K562 (cell line): ENCODE results near the gene VPS35L. TPM values are rescaled to one million over a fixed set of nuclear protein-coding genes. Genes with fewer than 3 reads are reported as not detected.

Experiments used
- ATAC-seq: fragments of 200-7000 bp; cut with Tn5 transposase; 3 replicates; pipeline ENCODE4 v1.9.1; 2020; ENCODE audit warnings: moderate library complexity
- BruUV-seq: library from RNA; stranded (reverse); fragments of 400-500 nt; replicated peaks from 2 replicates; lab custom pipeline; 2021; lab: Mats Ljungman, UMichigan
- CTCF ChIA-PET: fragments of 300-600 bp; formaldehyde crosslinking; extraction: SDS; loops from one replicate; lab custom pipeline; 2021; ENCODE audit warnings: low intra/inter-chr PET ratio; lab: Yijun Ruan, JAX
- POLR2A ChIA-PET: fragments of 300-600, 350-650 bp; sonication (Branson Sonifier 250); formaldehyde crosslinking; extraction: SDS; loops from one replicate; lab custom pipeline; 2021; ENCODE audit warnings: antibody characterized with exemption, inconsistent platforms; lab: Yijun Ruan, JAX
- DNase-seq, 4 experiments: peaks; one replicate each; pipeline versions ENCODE4 v3.0.0 to v3.0.0-alpha.2; 2011 to 2018; ENCODE audit warnings: low spot score in 3 of 4, mixed read lengths in 3 of 4; ENCODE audit errors: extremely low read depth in 1 of 4
- FAIRE-seq: peaks from 2 replicates; lab custom pipeline; 2011; peaks lifted over from hg19 to GRCh38; lab: Jason Lieb, UNC
- H2AFZ ChIP-seq: 2 replicates; pipeline ENCODE4 v1.6.0; 2011; ENCODE audit warnings: low read depth, low read length, control low read depth, inconsistent platforms
- H3K27ac ChIP-seq: fragments of 200-600 bp; 3 replicates; pipeline ENCODE4 v1.8.0; 2011; ENCODE audit warnings: low read depth, mild to moderate bottlenecking, control low read depth, inconsistent platforms, low read length, moderate library complexity, mixed read lengths; ENCODE audit errors: extremely low read depth
- H3K27me3 ChIP-seq, 2 experiments: fragments of 300-600 bp in 1 of 2; 2 replicates in 1 of 2; 3 replicates in 1 of 2; pipeline versions ENCODE4 v1.6.0 to v1.8.0; 2011; ENCODE audit warnings: inconsistent platforms in 2 of 2, low read length in 2 of 2, mild to moderate bottlenecking in 1 of 2, mixed read lengths in 1 of 2, moderate library complexity in 1 of 2; ENCODE audit not compliant: control insufficient read depth in 2 of 2, insufficient read depth in 2 of 2
- H3K36me3 ChIP-seq: fragments of 300-600 bp; 3 replicates; pipeline ENCODE4 v1.8.0; 2011; ENCODE audit warnings: mild to moderate bottlenecking, low read length, inconsistent platforms; ENCODE audit not compliant: control insufficient read depth, insufficient read depth
- H3K4me1 ChIP-seq, 2 experiments: fragments of 200-600 bp in 1 of 2; replicated peaks in 1 of 2; 2 replicates in 1 of 2; 3 replicates in 1 of 2; pipeline versions ENCODE4 v1.5.1 to v1.8.0; 2011; ENCODE audit warnings: inconsistent platforms in 2 of 2, low read length in 2 of 2, mild to moderate bottlenecking in 1 of 2, mixed read lengths in 1 of 2, moderate library complexity in 1 of 2; ENCODE audit not compliant: control insufficient read depth in 2 of 2, insufficient read depth in 2 of 2
- H3K4me2 ChIP-seq: 2 replicates; pipeline ENCODE4 v1.6.1; 2011; ENCODE audit warnings: low read length, control low read depth, inconsistent platforms, mixed read lengths; ENCODE audit not compliant: insufficient read depth
- H3K4me3 ChIP-seq: fragments of 200-600 bp; sonication (generic), shearing (Covaris generic); 2 replicates; pipeline ENCODE4 v1.5.1; 2016; ENCODE audit warnings: control low read depth, inconsistent platforms
- H3K79me2 ChIP-seq: fragments of 200-600 bp; 3 replicates; pipeline ENCODE4 v1.8.0; 2011; ENCODE audit warnings: low read length, inconsistent platforms; ENCODE audit not compliant: control insufficient read depth, insufficient read depth
- H3K9ac ChIP-seq, 2 experiments: 2 replicates each; pipeline versions ENCODE4 v1.6.0 to v1.6.1; 2011; ENCODE audit warnings: low read depth in 2 of 2, low read length in 2 of 2, control low read depth in 1 of 2, inconsistent platforms in 1 of 2, mild to moderate bottlenecking in 1 of 2, mixed read lengths in 1 of 2; ENCODE audit not compliant: insufficient read depth in 1 of 2
- H3K9me1 ChIP-seq: one replicate; pipeline ENCODE4 v1.6.0; 2011; ENCODE audit warnings: inconsistent platforms, mild to moderate bottlenecking, low read length, moderate library complexity; ENCODE audit not compliant: control insufficient read depth, insufficient read depth
- H3K9me3 ChIP-seq: replicated peaks from 2 replicates; pipeline ENCODE4 v1.5.1; 2011; ENCODE audit warnings: low read depth, low read length, inconsistent platforms; ENCODE audit not compliant: control insufficient read depth, insufficient read depth
- H4K20me1 ChIP-seq: replicated peaks from 2 replicates; pipeline ENCODE4 v1.6.1; 2011; ENCODE audit warnings: low read length, inconsistent platforms, mixed read lengths; ENCODE audit not compliant: control insufficient read depth, insufficient read depth
- ATF7 ChIP-seq: fragments of 450-650 bp; IDR thresholded peaks from 2 replicates; pipeline ENCODE4 v1.7.1; 2014; ENCODE audit warnings: mild to moderate bottlenecking, moderate library complexity
- E2F3 ChIP-seq: fragments of 250-450 bp; sonication (Bioruptor Pico); IDR thresholded peaks from 2 replicates; pipeline ENCODE4 v1.4.0; 2020; ENCODE audit warnings: mild to moderate bottlenecking
- ETV6 ChIP-seq, 3 experiments: fragments of 150-350 bp in 1 of 3; sonication (generic) in 1 of 3; formaldehyde crosslinking in 1 of 3; IDR thresholded peaks; 2 replicates each; pipeline versions ENCODE4 v1.6.1 to v1.8.0; 2014 to 2022; ENCODE audit warnings: borderline replicate concordance in 2 of 3, low read depth in 2 of 3, antibody characterized with exemption in 1 of 3, low read length in 1 of 3, mild to moderate bottlenecking in 1 of 3, missing genetic modification reagents in 1 of 3
- GTF2B ChIP-seq: IDR thresholded peaks from 2 replicates; pipeline ENCODE4 v1.6.1; 2011; ENCODE audit not compliant: insufficient read length; ENCODE audit errors: extremely low read depth
- HNRNPLL ChIP-seq: fragments of 200-400 bp; formaldehyde crosslinking; IDR thresholded peaks from 2 replicates; pipeline ENCODE4 v1.6.1; 2017; ENCODE audit warnings: low read length, low read depth, mild to moderate bottlenecking; ENCODE audit not compliant: poor library complexity, severe bottlenecking
- TSC22D4 ChIP-seq: fragments of 450-650 bp; IDR thresholded peaks from 2 replicates; pipeline ENCODE4 v1.6.1; 2016; ENCODE audit warnings: missing genetic modification characterization, missing biosample characterization, control low read depth
- ZBTB2 ChIP-seq: fragments of 450-650 bp; IDR thresholded peaks from 2 replicates; pipeline ENCODE4 v1.6.1; 2016; ENCODE audit warnings: antibody characterized with exemption
- ZBTB8A ChIP-seq: fragments of 450-650 bp; IDR thresholded peaks from 2 replicates; pipeline ENCODE4 v1.6.1; 2018; ENCODE audit warnings: mild to moderate bottlenecking, moderate library complexity; ENCODE audit not compliant: partially characterized antibody
- WGBS: fragments of 100-300 bp; shearing (Covaris generic); methylation state at CpG from one replicate; pipeline ENCODE4 v1.1.6; 2016; ENCODE audit warnings: low coverage, mixed read lengths; ENCODE audit not compliant: insufficient coverage; ENCODE audit errors: missing lambda C conversion rate; 5-methylcytosine and 5-hydroxymethylcytosine counted together
- in situ Hi-C: fragments of 300-500 bp; cut with MboI; formaldehyde crosslinking; loops from 4 replicates; pipeline ENCODE4 v1.15.0; 2018; ENCODE audit warnings: inconsistent platforms, mixed read lengths
- intact Hi-C: fragments of 100-400 bp; cut with micrococcal nuclease; formaldehyde crosslinking; loops from 2 replicates; pipeline ENCODE4 v1.14.2; 2022
- polyA plus RNA-seq, 8 experiments: library from polyadenylated mRNA; depleted of rRNA in 4 of 8; stranded (reverse) in 5 of 8; unstranded in 3 of 8; fragments of >200 nt; fragmentation: Nextera tagmentation in 2 of 8; fragmentation: Illumina TruSeq in 1 of 8; extraction: Ambion mirVana in 2 of 8; extraction: Trizol in 1 of 8; gene quantifications; 2 replicates each; pipeline versions ENCODE4 v1.2.1 to v1.2.3, GENCODE V29; 2011 to 2014; ENCODE audit warnings: inconsistent platforms in 1 of 8, missing spikeins in 1 of 8
- total RNA-seq, 7 experiments: library from RNA; depleted of rRNA in 6 of 7; stranded (reverse); fragments of >200 nt in 6 of 7; fragmentation: Illumina TruSeq in 2 of 7; extraction: Trizol in 2 of 7; gene quantifications; 2 replicates each; pipeline versions ENCODE4 v1.2.1 to v1.2.3, GENCODE V29; 2011 to 2021; ENCODE audit warnings: low replicate concordance in 1 of 7

VPS35L gene
- total and polyA plus RNA-seq, 9 of the 15 experiments (the other 6 are each of a cell fraction or from before 2014, with no cell fraction given): 10.2 to 30.4 (median 20.1) TPM

- Histone ChIP-seq H3K36me3 (peaks cover 2% of the 10 kb centered on the region; the same call in 1 of the 3 replicates), H3K9ac (no peak overlapping the region), H3K4me2 (no peak overlapping the region), H3K4me3 (no peak overlapping the region), H3K27ac (no peak overlapping the region), H2AFZ (no peak overlapping the region), H3K27me3 (no peaks in the 10 kb centered on the region; a peak in 1 of 5 replicates), H3K9me1 (no peaks in the 10 kb centered on the region), H3K9me3 (no peaks in the 10 kb centered on the region), H3K79me2 (no peaks in the 10 kb centered on the region), H4K20me1 (no peaks in the 10 kb centered on the region), H3K4me1 (peaks cover 0 to 3% of the 10 kb centered on the region in 2 experiments; a peak in 1 of 5 replicates)
- ChIA-PET POLR2A (interaction anchor here (0.7 kb wide), 1 partner anchor 26 kb away, joined by 3 read pairs; no protein-coding TSS in a partner anchor), CTCF (no interaction called here)
- intact Hi-C loops: no loop called here
- no peak for FAIRE-seq
- WGBS: 47% methylated on average over 4 of the region's 4 CpGs
- DNase-seq: no peak
- ATAC-seq: no peak
- in situ Hi-C loops: no loop called here
- no TSS peak for BruUV-seq
- TF ChIP-seq HNRNPLL (no peak), ZBTB8A (no peak), ETV6 (IDR thresholded peaks at IDR 0.05; ENCODE audit: borderline replicate concordance in 1 of 2, low read depth in 2 of 2, low read length in 1 of 2) (no peak), ETV6 (CRISPR knock-in tag; IDR thresholded peaks at IDR 0.05; ENCODE audit: borderline replicate concordance) (no peak), GTF2B (no peak), E2F3 (CRISPR knock-in tag) (no peak), ZBTB2 (no peak), ATF7 (no peak), TSC22D4 (tag) (no peak)
Observed at GRCh38 chr16:19642501-19642900, 87.0 kb downstream of the VPS35L start.
